Osteocyte (in vitro differentiated cells): Measurements from ENCODE around the gene ABLIM2. TPM values are rescaled to one million over a fixed set of nuclear protein-coding genes. Genes with fewer than 3 reads are reported as not detected.

ENCODE experiments used
- DNase-seq: peaks from one replicate; pipeline ENCODE4 v3.0.0; 2021; ENCODE audit warnings: mixed read lengths; ENCODE audit not compliant: unreplicated experiment; ENCODE audit errors: extremely low spot score
- H3K27ac Mint-ChIP-seq: one replicate; pipeline ENCODE4 v1.8.0; 2021; ENCODE audit warnings: mild to moderate bottlenecking, mixed read lengths; ENCODE audit not compliant: unreplicated experiment
- H3K27me3 Mint-ChIP-seq: one replicate; pipeline ENCODE4 v1.8.0; 2021; ENCODE audit warnings: mixed read lengths; ENCODE audit not compliant: unreplicated experiment
- H3K36me3 Mint-ChIP-seq: one replicate; pipeline ENCODE4 v1.8.0; 2021; ENCODE audit warnings: mixed read lengths; ENCODE audit not compliant: unreplicated experiment
- H3K4me1 Mint-ChIP-seq: one replicate; pipeline ENCODE4 v1.8.0; 2021; ENCODE audit warnings: mixed read lengths; ENCODE audit not compliant: unreplicated experiment
- H3K4me3 Mint-ChIP-seq: one replicate; pipeline ENCODE4 v1.8.0; 2021; ENCODE audit warnings: mild to moderate bottlenecking, moderate library complexity, mixed read lengths; ENCODE audit not compliant: unreplicated experiment
- H3K9me3 Mint-ChIP-seq: one replicate; pipeline ENCODE4 v1.8.0; 2021; ENCODE audit warnings: mixed read lengths; ENCODE audit not compliant: unreplicated experiment
- CTCF ChIP-seq: fragments of 200-600 bp; sonication (generic); IDR thresholded peaks from 2 replicates; pipeline ENCODE4 v1.5.0; 2021; ENCODE audit warnings: antibody characterized with exemption, mild to moderate bottlenecking, moderate library complexity
- total RNA-seq: library from RNA; stranded (reverse); gene quantifications from 2 replicates; pipeline ENCODE4 v1.2.1, GENCODE V29; 2021

Gene ABLIM2
- total RNA-seq, 1 donor from 2014 or later, result 0.24 TPM

GRCh38 chr4:8006471-8006870, 152.1 kb downstream of the ABLIM2 start:
- Mint-ChIP-seq H3K27ac (no peak overlapping the region), H3K27me3 (peaks cover 64% of the 10 kb centered on the region), H3K36me3 (no peaks in the 10 kb centered on the region), H3K4me3 (no peak overlapping the region), H3K4me1 (peaks cover 14% of the 10 kb centered on the region), H3K9me3 (no peaks in the 10 kb centered on the region)
- no peak for DNase-seq
- TF ChIP-seq CTCF, result no peak

- Mint-ChIP-seq H3K36me3 (no peaks in the 10 kb centered on the region), H3K4me1 (peaks cover 9% of the 10 kb centered on the region), H3K9me3 (no peaks in the 10 kb centered on the region), H3K27me3 (peaks cover 59% of the 10 kb centered on the region), H3K27ac (no peak overlapping the region), H3K4me3 (no peak overlapping the region)
- DNase-seq, result no peak
- no peak for TF ChIP-seq CTCF
Observed at GRCh38 chr4:8005814-8006215, 152.8 kb downstream of the ABLIM2 start.

- no peak for DNase-seq
- peaks cover 3% of the 10 kb centered on the region for H3K4me1 Mint-ChIP-seq
- H3K4me3 Mint-ChIP-seq, result no peak overlapping the region
- H3K36me3 Mint-ChIP-seq, result no peaks in the 10 kb centered on the region
- peaks cover 55% of the 10 kb centered on the region for H3K27me3 Mint-ChIP-seq
- no peak overlapping the region for H3K27ac Mint-ChIP-seq
- no peaks in the 10 kb centered on the region for H3K9me3 Mint-ChIP-seq
- no peak for TF ChIP-seq CTCF
Observed at GRCh38 chr4:8005033-8005808, 153.4 kb downstream of the ABLIM2 start.

GRCh38 chr4:8004066-8004465, 154.5 kb downstream of the ABLIM2 start:
- Mint-ChIP-seq H3K9me3 (no peaks in the 10 kb centered on the region), H3K27me3 (peaks cover 55% of the 10 kb centered on the region), H3K27ac (no peak overlapping the region)

More at GRCh38 chr4:8004066-8004465, 154.5 kb downstream of the ABLIM2 start:
- TF ChIP-seq CTCF, result no peak
- no peak overlapping the region for H3K4me3 Mint-ChIP-seq
- peaks cover 2% of the 10 kb centered on the region for H3K4me1 Mint-ChIP-seq
- no peak for DNase-seq
- no peaks in the 10 kb centered on the region for H3K36me3 Mint-ChIP-seq
